Measurements from ENCODE around the gene ACVR2B. TPM values are rescaled to one million over a fixed set of nuclear protein-coding genes. Genes with fewer than 3 reads are reported as not detected.

ACVR2B gene
- total and polyA plus RNA-seq, 2 experiments from 2014 or later = 27.9 to 98.7 TPM

DNA sequence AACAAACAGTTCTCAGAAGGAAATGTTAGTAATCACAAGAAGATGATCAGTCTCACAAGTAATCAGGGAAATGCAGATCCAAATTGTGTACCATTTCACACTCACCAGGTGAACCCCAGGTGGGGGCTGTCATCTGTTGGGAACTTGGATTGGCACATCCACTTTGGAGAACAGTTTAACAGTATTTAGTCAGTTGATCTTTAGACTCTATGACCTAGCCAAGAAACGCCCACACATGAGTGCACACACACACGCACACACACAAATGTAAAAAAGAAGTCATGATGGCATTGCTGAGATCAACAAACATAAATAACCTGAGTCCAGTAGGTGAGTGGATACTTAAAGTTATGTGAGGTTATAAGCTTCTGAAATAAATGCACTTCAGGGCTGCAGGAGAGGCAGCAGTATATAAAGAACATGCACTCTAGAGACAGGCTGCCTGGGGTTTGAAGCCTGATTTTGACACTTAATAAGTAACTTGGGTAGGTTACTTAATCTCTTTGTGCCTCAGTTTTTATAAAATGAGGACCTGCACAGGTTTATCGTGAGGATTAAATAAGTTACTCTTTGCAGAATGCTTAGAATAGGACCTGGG is 17.7 kb downstream of the ACVR2B start:
- DNase-seq (ENCODE audit: low spot score) (no peak), ATAC-seq (no peak)
- Histone ChIP-seq H3K27me3 (ENCODE audit: insufficient read depth) (no peaks in the 10 kb centered on the region), H3K4me2 (no peak overlapping the region), H3K9me2 (ENCODE audit: insufficient read depth) (no peaks in the 10 kb centered on the region), H3K4me1 (ENCODE audit: insufficient read depth) (no peaks in the 10 kb centered on the region), H3K4me3 (no peak overlapping the region), H4K20me1 (replicated peaks; ENCODE audit: insufficient read depth) (peaks cover 42% of the 10 kb centered on the region), H3F3A (replicated peaks; ENCODE audit: low read depth) (no peaks in the 10 kb centered on the region), H2AFZ (no peak overlapping the region), H3K27ac (ENCODE audit: low read depth) (no peak overlapping the region), H3K36me3 (ENCODE audit: insufficient read depth) (no peaks in the 10 kb centered on the region), H3K79me2 (replicated peaks; ENCODE audit: insufficient read depth) (peaks cover 100% of the 10 kb centered on the region)
- Mint-ChIP-seq H3K36me3 (ENCODE audit: low read depth) (peaks cover 38% of the 10 kb centered on the region), H3K27ac (no peak overlapping the region), H3K4me1 (peaks cover 23% of the 10 kb centered on the region), H3K27me3 (ENCODE audit: insufficient read depth, low read depth, poor library complexity) (peaks cover 2% of the 10 kb centered on the region), H3K4me3 (no peak overlapping the region), H3K9me3 (peaks cover 35% of the 10 kb centered on the region)
- TF ChIP-seq, protein P1, sequence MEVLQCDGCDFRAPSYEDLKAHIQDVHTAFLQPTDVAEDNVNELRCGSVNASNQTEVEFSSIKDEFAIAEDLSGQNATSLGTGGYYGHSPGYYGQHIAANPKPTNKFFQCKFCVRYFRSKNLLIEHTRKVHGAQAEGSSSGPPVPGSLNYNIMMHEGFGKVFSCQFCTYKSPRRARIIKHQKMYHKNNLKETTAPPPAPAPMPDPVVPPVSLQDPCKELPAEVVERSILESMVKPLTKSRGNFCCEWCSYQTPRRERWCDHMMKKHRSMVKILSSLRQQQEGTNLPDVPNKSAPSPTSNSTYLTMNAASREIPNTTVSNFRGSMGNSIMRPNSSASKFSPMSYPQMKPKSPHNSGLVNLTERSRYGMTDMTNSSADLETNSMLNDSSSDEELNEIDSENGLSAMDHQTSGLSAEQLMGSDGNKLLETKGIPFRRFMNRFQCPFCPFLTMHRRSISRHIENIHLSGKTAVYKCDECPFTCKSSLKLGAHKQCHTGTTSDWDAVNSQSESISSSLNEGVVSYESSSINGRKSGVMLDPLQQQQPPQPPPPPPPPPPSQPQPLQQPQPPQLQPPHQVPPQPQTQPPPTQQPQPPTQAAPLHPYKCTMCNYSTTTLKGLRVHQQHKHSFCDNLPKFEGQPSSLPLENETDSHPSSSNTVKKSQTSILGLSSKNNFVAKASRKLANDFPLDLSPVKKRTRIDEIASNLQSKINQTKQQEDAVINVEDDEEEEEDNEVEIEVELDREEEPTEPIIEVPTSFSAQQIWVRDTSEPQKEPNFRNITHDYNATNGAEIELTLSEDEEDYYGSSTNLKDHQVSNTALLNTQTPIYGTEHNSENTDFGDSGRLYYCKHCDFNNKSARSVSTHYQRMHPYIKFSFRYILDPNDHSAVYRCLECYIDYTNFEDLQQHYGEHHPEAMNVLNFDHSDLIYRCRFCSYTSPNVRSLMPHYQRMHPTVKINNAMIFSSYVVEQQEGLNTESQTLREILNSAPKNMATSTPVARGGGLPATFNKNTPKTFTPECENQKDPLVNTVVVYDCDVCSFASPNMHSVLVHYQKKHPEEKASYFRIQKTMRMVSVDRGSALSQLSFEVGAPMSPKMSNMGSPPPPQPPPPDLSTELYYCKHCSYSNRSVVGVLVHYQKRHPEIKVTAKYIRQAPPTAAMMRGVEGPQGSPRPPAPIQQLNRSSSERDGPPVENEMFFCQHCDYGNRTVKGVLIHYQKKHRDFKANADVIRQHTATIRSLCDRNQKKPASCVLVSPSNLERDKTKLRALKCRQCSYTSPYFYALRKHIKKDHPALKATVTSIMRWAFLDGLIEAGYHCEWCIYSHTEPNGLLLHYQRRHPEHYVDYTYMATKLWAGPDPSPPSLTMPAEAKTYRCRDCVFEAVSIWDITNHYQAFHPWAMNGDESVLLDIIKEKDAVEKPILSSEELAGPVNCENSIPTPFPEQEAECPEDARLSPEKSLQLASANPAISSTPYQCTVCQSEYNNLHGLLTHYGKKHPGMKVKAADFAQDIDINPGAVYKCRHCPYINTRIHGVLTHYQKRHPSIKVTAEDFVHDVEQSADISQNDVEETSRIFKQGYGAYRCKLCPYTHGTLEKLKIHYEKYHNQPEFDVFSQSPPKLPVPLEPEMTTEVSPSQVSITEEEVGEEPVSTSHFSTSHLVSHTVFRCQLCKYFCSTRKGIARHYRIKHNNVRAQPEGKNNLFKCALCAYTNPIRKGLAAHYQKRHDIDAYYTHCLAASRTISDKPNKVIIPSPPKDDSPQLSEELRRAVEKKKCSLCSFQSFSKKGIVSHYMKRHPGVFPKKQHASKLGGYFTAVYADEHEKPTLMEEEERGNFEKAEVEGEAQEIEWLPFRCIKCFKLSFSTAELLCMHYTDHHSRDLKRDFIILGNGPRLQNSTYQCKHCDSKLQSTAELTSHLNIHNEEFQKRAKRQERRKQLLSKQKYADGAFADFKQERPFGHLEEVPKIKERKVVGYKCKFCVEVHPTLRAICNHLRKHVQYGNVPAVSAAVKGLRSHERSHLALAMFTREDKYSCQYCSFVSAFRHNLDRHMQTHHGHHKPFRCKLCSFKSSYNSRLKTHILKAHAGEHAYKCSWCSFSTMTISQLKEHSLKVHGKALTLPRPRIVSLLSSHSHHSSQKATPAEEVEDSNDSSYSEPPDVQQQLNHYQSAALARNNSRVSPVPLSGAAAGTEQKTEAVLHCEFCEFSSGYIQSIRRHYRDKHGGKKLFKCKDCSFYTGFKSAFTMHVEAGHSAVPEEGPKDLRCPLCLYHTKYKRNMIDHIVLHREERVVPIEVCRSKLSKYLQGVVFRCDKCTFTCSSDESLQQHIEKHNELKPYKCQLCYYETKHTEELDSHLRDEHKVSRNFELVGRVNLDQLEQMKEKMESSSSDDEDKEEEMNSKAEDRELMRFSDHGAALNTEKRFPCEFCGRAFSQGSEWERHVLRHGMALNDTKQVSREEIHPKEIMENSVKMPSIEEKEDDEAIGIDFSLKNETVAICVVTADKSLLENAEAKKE (CRISPR knock-in tag; IDR thresholded peaks at IDR 0.05) = no peak
- TF ChIP-seq EZH2phosphoT487 (IDR thresholded peaks at IDR 0.05; ENCODE audit: unreplicated experiment) (no peak), POLR2AphosphoS5 (IDR thresholded peaks at IDR 0.05; ENCODE audit: low read depth) (no peak), CREB1 (CRISPR knock-in tag; IDR thresholded peaks at IDR 0.05; ENCODE audit: low read depth) (no peak), STAT1 (IDR thresholded peaks at IDR 0.05; ENCODE audit: unreplicated experiment) (no peak), ZNF114 (CRISPR knock-in tag; IDR thresholded peaks at IDR 0.05) (no peak), JUNB (IDR thresholded peaks at IDR 0.05; ENCODE audit: unreplicated experiment) (no peak), ZNF331 (CRISPR knock-in tag; IDR thresholded peaks at IDR 0.05; ENCODE audit: low read depth) (no peak), NANOG (IDR thresholded peaks at IDR 0.05; ENCODE audit: borderline replicate concordance) (no peak)
- TF ChIP-seq, protein P2, sequence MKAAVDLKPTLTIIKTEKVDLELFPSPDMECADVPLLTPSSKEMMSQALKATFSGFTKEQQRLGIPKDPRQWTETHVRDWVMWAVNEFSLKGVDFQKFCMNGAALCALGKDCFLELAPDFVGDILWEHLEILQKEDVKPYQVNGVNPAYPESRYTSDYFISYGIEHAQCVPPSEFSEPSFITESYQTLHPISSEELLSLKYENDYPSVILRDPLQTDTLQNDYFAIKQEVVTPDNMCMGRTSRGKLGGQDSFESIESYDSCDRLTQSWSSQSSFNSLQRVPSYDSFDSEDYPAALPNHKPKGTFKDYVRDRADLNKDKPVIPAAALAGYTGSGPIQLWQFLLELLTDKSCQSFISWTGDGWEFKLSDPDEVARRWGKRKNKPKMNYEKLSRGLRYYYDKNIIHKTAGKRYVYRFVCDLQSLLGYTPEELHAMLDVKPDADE (IDR thresholded peaks at IDR 0.05) = no peak
- TF ChIP-seq, protein P3, sequence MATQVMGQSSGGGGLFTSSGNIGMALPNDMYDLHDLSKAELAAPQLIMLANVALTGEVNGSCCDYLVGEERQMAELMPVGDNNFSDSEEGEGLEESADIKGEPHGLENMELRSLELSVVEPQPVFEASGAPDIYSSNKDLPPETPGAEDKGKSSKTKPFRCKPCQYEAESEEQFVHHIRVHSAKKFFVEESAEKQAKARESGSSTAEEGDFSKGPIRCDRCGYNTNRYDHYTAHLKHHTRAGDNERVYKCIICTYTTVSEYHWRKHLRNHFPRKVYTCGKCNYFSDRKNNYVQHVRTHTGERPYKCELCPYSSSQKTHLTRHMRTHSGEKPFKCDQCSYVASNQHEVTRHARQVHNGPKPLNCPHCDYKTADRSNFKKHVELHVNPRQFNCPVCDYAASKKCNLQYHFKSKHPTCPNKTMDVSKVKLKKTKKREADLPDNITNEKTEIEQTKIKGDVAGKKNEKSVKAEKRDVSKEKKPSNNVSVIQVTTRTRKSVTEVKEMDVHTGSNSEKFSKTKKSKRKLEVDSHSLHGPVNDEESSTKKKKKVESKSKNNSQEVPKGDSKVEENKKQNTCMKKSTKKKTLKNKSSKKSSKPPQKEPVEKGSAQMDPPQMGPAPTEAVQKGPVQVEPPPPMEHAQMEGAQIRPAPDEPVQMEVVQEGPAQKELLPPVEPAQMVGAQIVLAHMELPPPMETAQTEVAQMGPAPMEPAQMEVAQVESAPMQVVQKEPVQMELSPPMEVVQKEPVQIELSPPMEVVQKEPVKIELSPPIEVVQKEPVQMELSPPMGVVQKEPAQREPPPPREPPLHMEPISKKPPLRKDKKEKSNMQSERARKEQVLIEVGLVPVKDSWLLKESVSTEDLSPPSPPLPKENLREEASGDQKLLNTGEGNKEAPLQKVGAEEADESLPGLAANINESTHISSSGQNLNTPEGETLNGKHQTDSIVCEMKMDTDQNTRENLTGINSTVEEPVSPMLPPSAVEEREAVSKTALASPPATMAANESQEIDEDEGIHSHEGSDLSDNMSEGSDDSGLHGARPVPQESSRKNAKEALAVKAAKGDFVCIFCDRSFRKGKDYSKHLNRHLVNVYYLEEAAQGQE (IDR thresholded peaks at IDR 0.05; ENCODE audit: unreplicated experiment) = no peak
